Measurements from ENCODE around the gene ERC1.

ERC1 gene

GRCh38 chr12:1436015-1436414 lies 445.0 kb downstream of the ERC1 start:
- Histone ChIP-seq H3K9me3 (ENCODE audit: low read length) (no peaks in the 10 kb centered on the region), H3K79me2 (ENCODE audit: insufficient read depth, low read length) (no peaks in the 10 kb centered on the region), H3K9ac (ENCODE audit: low read length) (no peak overlapping the region), H3K4me1 (ENCODE audit: insufficient read depth, low read length, severe bottlenecking) (no peaks in the 10 kb centered on the region), H3K27me3 (ENCODE audit: insufficient read depth, low read length) (no peaks in the 10 kb centered on the region), H3K4me2 (ENCODE audit: low read length) (no peak overlapping the region), H4K20me1 (ENCODE audit: insufficient read depth, low read length) (no peaks in the 10 kb centered on the region), H3K9me2 (ENCODE audit: low read depth, low read length) (no peaks in the 10 kb centered on the region), H3K27ac (ENCODE audit: low read depth, low read length, poor library complexity, severe bottlenecking) (no peak overlapping the region), H3F3A (ENCODE audit: insufficient read depth, low read length) (no peaks in the 10 kb centered on the region), H3K4me3 (ENCODE audit: low read depth, low read length, poor library complexity, severe bottlenecking) (no peak overlapping the region), H2AFZ (ENCODE audit: low read length) (no peak overlapping the region), H3K36me3 (ENCODE audit: insufficient read depth, low read length) (no peaks in the 10 kb centered on the region)
- no peak for TF ChIP-seq EZH2 (IDR thresholded peaks at IDR 0.05; ENCODE audit: borderline replicate concordance, low read length)
- TF ChIP-seq, protein P1, sequence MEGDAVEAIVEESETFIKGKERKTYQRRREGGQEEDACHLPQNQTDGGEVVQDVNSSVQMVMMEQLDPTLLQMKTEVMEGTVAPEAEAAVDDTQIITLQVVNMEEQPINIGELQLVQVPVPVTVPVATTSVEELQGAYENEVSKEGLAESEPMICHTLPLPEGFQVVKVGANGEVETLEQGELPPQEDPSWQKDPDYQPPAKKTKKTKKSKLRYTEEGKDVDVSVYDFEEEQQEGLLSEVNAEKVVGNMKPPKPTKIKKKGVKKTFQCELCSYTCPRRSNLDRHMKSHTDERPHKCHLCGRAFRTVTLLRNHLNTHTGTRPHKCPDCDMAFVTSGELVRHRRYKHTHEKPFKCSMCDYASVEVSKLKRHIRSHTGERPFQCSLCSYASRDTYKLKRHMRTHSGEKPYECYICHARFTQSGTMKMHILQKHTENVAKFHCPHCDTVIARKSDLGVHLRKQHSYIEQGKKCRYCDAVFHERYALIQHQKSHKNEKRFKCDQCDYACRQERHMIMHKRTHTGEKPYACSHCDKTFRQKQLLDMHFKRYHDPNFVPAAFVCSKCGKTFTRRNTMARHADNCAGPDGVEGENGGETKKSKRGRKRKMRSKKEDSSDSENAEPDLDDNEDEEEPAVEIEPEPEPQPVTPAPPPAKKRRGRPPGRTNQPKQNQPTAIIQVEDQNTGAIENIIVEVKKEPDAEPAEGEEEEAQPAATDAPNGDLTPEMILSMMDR (IDR thresholded peaks at IDR 0.05; ENCODE audit: low read length) = no peak

DNA sequence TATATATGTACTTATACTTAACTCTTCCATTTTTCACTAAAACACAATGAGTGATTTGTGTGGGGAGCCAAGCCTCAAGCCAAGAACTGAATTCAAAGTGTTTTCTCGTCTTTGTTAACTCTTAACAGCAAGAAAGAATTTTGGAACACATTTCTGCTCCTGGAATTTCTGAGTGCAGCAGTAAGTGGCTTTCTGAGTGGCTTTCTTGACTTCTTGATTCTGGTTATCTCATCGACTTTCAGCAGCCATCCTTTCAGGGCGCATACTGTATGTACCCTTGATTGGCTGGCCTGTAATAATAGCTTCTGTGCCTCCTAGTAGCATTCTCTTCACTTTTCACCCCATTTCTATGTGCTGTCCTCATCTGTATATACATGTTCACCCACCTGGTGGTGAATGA lies 446.0 kb downstream of the ERC1 start:
- no peak for TF ChIP-seq EZH2 (IDR thresholded peaks at IDR 0.05; ENCODE audit: borderline replicate concordance, low read length)
- TF ChIP-seq, protein P1 (IDR thresholded peaks at IDR 0.05; ENCODE audit: low read length) = no peak
- Histone ChIP-seq H4K20me1 (ENCODE audit: insufficient read depth, low read length) (no peaks in the 10 kb centered on the region), H3K4me1 (ENCODE audit: insufficient read depth, low read length, severe bottlenecking) (no peaks in the 10 kb centered on the region), H3K9me3 (ENCODE audit: low read length) (no peaks in the 10 kb centered on the region), H3K4me2 (ENCODE audit: low read length) (no peak overlapping the region), H2AFZ (ENCODE audit: low read length) (no peak overlapping the region), H3K27ac (ENCODE audit: low read depth, low read length, poor library complexity, severe bottlenecking) (no peak overlapping the region), H3K79me2 (ENCODE audit: insufficient read depth, low read length) (no peaks in the 10 kb centered on the region), H3K9ac (ENCODE audit: low read length) (no peak overlapping the region), H3K9me2 (ENCODE audit: low read depth, low read length) (no peaks in the 10 kb centered on the region), H3F3A (ENCODE audit: insufficient read depth, low read length) (no peaks in the 10 kb centered on the region), H3K27me3 (ENCODE audit: insufficient read depth, low read length) (no peaks in the 10 kb centered on the region), H3K4me3 (ENCODE audit: low read depth, low read length, poor library complexity, severe bottlenecking) (no peak overlapping the region), H3K36me3 (ENCODE audit: insufficient read depth, low read length) (no peaks in the 10 kb centered on the region)

- no peaks in the 10 kb centered on the region for H3K79me2 ChIP-seq (ENCODE audit: insufficient read depth, low read length)
- H3K4me3 ChIP-seq (ENCODE audit: low read depth, low read length, poor library complexity, severe bottlenecking) = no peak overlapping the region
- no peaks in the 10 kb centered on the region for H3K9me2 ChIP-seq (ENCODE audit: low read depth, low read length)
- peaks cover 13% of the 10 kb centered on the region for H3K4me1 ChIP-seq (ENCODE audit: insufficient read depth, low read length, severe bottlenecking)
- no peaks in the 10 kb centered on the region for H3K27me3 ChIP-seq (ENCODE audit: insufficient read depth, low read length)
- H4K20me1 ChIP-seq (ENCODE audit: insufficient read depth, low read length) = no peaks in the 10 kb centered on the region
- no peak overlapping the region for H2AFZ ChIP-seq (ENCODE audit: low read length)
- no peaks in the 10 kb centered on the region for H3F3A ChIP-seq (ENCODE audit: insufficient read depth, low read length)
- H3K27ac ChIP-seq (ENCODE audit: low read depth, low read length, poor library complexity, severe bottlenecking) = no peak overlapping the region
- no peaks in the 10 kb centered on the region for H3K9me3 ChIP-seq (ENCODE audit: low read length)
- TF ChIP-seq, protein P1 (IDR thresholded peaks at IDR 0.05; ENCODE audit: low read length) = no peak
- no peak for TF ChIP-seq EZH2 (IDR thresholded peaks at IDR 0.05; ENCODE audit: borderline replicate concordance, low read length)
- no peak overlapping the region for H3K4me2 ChIP-seq (ENCODE audit: low read length)
- H3K9ac ChIP-seq (ENCODE audit: low read length) = no peak overlapping the region
- H3K36me3 ChIP-seq (ENCODE audit: insufficient read depth, low read length) = no peaks in the 10 kb centered on the region
Measured at GRCh38 chr12:1439201-1439600, 448.2 kb downstream of the ERC1 start.

Measured in OCI-LY1 (cell line).